ENCODE data around the gene CHRD. TPM values are rescaled to one million over a fixed set of nuclear protein-coding genes. Genes with fewer than 3 reads are reported as not detected.
A peak's percentile ranks its signal among the peaks of the same experiment; 100 is the strongest.

The CHRD gene
- total and polyA plus RNA-seq, 10 of the 15 experiments (the other 5 are each of a cell fraction or from before 2014, with no cell fraction given): not detected

GRCh38 chr3:184361932-184362667, 17.8 kb upstream of the CHRD start (continued):
- TF ChIP-seq, protein P1, sequence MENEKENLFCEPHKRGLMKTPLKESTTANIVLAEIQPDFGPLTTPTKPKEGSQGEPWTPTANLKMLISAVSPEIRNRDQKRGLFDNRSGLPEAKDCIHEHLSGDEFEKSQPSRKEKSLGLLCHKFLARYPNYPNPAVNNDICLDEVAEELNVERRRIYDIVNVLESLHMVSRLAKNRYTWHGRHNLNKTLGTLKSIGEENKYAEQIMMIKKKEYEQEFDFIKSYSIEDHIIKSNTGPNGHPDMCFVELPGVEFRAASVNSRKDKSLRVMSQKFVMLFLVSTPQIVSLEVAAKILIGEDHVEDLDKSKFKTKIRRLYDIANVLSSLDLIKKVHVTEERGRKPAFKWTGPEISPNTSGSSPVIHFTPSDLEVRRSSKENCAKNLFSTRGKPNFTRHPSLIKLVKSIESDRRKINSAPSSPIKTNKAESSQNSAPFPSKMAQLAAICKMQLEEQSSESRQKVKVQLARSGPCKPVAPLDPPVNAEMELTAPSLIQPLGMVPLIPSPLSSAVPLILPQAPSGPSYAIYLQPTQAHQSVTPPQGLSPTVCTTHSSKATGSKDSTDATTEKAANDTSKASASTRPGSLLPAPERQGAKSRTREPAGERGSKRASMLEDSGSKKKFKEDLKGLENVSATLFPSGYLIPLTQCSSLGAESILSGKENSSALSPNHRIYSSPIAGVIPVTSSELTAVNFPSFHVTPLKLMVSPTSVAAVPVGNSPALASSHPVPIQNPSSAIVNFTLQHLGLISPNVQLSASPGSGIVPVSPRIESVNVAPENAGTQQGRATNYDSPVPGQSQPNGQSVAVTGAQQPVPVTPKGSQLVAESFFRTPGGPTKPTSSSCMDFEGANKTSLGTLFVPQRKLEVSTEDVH (IDR thresholded peaks at IDR 0.05; ENCODE audit: low read depth, partially characterized antibody): no peak
- TF ChIP-seq MLLT1 (IDR thresholded peaks at IDR 0.05): 0 out of 2 replicates have a peak, but pooled peaks have one; percentile 41
- no peak for TF ChIP-seq CBFB (IDR thresholded peaks at IDR 0.05; ENCODE audit: low read depth)
- TF ChIP-seq ASH2L (IDR thresholded peaks at IDR 0.05; ENCODE audit: borderline replicate concordance, low read depth): no peak
- TF ChIP-seq USF2 (IDR thresholded peaks at IDR 0.05; ENCODE audit: borderline replicate concordance, low read depth, low read length): no peak
- no peak for TF ChIP-seq ZNF274 (IDR thresholded peaks at IDR 0.05; ENCODE audit: insufficient read depth, insufficient read length)
- TF ChIP-seq SREBF1 (IDR thresholded peaks at IDR 0.05; ENCODE audit: low read length): no peak
- TF ChIP-seq SMAD5 (IDR thresholded peaks at IDR 0.05; ENCODE audit: low read depth): no peak
- no peak for TF ChIP-seq HDGF (IDR thresholded peaks at IDR 0.05)
- TF ChIP-seq CHD4 (IDR thresholded peaks at IDR 0.05): no peak
- TF ChIP-seq IRF4 (IDR thresholded peaks at IDR 0.05; ENCODE audit: low read depth, low read length): no peak
- TF ChIP-seq, protein P2, sequence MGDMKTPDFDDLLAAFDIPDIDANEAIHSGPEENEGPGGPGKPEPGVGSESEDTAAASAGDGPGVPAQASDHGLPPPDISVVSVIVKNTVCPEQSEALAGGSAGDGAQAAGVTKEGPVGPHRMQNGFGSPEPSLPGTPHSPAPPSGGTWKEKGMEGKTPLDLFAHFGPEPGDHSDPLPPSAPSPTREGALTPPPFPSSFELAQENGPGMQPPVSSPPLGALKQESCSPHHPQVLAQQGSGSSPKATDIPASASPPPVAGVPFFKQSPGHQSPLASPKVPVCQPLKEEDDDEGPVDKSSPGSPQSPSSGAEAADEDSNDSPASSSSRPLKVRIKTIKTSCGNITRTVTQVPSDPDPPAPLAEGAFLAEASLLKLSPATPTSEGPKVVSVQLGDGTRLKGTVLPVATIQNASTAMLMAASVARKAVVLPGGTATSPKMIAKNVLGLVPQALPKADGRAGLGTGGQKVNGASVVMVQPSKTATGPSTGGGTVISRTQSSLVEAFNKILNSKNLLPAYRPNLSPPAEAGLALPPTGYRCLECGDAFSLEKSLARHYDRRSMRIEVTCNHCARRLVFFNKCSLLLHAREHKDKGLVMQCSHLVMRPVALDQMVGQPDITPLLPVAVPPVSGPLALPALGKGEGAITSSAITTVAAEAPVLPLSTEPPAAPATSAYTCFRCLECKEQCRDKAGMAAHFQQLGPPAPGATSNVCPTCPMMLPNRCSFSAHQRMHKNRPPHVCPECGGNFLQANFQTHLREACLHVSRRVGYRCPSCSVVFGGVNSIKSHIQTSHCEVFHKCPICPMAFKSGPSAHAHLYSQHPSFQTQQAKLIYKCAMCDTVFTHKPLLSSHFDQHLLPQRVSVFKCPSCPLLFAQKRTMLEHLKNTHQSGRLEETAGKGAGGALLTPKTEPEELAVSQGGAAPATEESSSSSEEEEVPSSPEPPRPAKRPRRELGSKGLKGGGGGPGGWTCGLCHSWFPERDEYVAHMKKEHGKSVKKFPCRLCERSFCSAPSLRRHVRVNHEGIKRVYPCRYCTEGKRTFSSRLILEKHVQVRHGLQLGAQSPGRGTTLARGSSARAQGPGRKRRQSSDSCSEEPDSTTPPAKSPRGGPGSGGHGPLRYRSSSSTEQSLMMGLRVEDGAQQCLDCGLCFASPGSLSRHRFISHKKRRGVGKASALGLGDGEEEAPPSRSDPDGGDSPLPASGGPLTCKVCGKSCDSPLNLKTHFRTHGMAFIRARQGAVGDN (IDR thresholded peaks at IDR 0.05): no peak
- TF ChIP-seq EP300 (IDR thresholded peaks at IDR 0.05; ENCODE audit: borderline replicate concordance in 1 of 2, control insufficient read depth in 1 of 2, low read depth in 2 of 2, low read length in 2 of 2): no peak
- TF ChIP-seq RAD51 (IDR thresholded peaks at IDR 0.05): no peak
- no peak for TF ChIP-seq SMC3 (IDR thresholded peaks at IDR 0.05; ENCODE audit: borderline replicate concordance, low read length)
- 0 out of 2 replicates have a peak, but pooled peaks have one; percentile 25 for TF ChIP-seq SIN3A (IDR thresholded peaks at IDR 0.05; ENCODE audit: low read depth, low read length)
- TF ChIP-seq REST (IDR thresholded peaks at IDR 0.05; ENCODE audit: low read depth, low read length): no peak

Measured in GM12878 (cell line).